GM23338 (cell line): ENCODE results near the gene ENTHD1.

Experiments
- EZH2 ChIP-seq: fragments of 200-600 bp; sonication (generic); IDR thresholded peaks from one replicate; pipeline ENCODE4 v1.8.0; 2017; ENCODE audit warnings: antibody characterized with exemption, mild to moderate bottlenecking, low read depth; ENCODE audit not compliant: unreplicated experiment
- EZH2phosphoT487 ChIP-seq: fragments of 200-600 bp; sonication (generic); IDR thresholded peaks from one replicate; pipeline ENCODE4 v1.8.1; 2018; ENCODE audit warnings: antibody characterized with exemption; ENCODE audit not compliant: unreplicated experiment
- NANOG ChIP-seq: IDR thresholded peaks from 2 replicates; pipeline ENCODE4 v1.6.1; 2016; ENCODE audit warnings: antibody characterized with exemption, borderline replicate concordance
- POLR2AphosphoS5 ChIP-seq: IDR thresholded peaks from 2 replicates; pipeline ENCODE4 v1.6.1; 2016; ENCODE audit warnings: antibody characterized with exemption, low read depth
- REST ChIP-seq: IDR thresholded peaks from one replicate; pipeline ENCODE4 v1.6.1; 2018; ENCODE audit warnings: antibody characterized with exemption; ENCODE audit not compliant: unreplicated experiment
- ZNF331 ChIP-seq: fragments of 250-450 bp; sonication (Bioruptor Pico); IDR thresholded peaks from 2 replicates; pipeline ENCODE4 v1.5.0; 2020; ENCODE audit warnings: low read depth, mild to moderate bottlenecking, moderate library complexity
- TF ChIP-seq, protein P1 (sequence below), 2 experiments: fragments of 200-600 bp in 1 of 2; sonication (generic) in 1 of 2; conservative IDR thresholded peaks; 2 replicates each; pipeline versions ENCODE4 v1.5.1 to v1.6.1; 2016 to 2017; ENCODE audit warnings: antibody characterized with exemption in 2 of 2, low read depth in 2 of 2, mild to moderate bottlenecking in 2 of 2, moderate library complexity in 1 of 2

DNA sequence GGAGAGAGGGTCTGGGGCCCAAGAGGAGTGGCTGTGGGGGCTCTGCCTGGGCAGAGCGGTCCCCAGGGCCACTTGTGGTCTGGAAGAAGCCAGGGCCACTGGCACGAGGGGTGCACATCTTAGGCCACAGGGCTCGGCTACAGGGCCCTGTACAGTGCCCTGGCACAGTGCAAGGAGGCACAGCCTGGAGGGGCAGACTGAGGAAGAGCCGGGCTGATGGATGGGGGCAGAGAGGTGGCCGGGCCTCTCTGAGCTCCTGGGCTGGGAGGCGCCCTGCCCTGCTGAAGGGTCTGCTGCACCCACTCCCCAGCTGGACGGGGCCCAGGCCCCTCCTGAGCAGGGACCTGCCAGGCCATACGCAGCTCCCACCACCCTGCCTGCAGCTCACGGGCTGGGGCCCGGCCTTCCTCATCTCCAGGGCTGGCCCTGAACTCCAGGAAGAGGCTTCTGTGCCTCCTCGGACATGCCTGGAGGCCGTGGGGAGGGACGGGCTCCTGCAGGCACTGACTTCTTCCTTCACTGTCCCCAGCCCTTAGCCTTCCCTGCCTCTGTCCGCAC lies 199.5 kb downstream of the ENTHD1 start:
- TF ChIP-seq, protein P1, sequence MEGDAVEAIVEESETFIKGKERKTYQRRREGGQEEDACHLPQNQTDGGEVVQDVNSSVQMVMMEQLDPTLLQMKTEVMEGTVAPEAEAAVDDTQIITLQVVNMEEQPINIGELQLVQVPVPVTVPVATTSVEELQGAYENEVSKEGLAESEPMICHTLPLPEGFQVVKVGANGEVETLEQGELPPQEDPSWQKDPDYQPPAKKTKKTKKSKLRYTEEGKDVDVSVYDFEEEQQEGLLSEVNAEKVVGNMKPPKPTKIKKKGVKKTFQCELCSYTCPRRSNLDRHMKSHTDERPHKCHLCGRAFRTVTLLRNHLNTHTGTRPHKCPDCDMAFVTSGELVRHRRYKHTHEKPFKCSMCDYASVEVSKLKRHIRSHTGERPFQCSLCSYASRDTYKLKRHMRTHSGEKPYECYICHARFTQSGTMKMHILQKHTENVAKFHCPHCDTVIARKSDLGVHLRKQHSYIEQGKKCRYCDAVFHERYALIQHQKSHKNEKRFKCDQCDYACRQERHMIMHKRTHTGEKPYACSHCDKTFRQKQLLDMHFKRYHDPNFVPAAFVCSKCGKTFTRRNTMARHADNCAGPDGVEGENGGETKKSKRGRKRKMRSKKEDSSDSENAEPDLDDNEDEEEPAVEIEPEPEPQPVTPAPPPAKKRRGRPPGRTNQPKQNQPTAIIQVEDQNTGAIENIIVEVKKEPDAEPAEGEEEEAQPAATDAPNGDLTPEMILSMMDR (conservative IDR thresholded peaks at IDR 0.05; ENCODE audit: low read depth in 2 of 2), result no peak
- TF ChIP-seq EZH2 (no peak), REST (no peak), POLR2AphosphoS5 (no peak), ZNF331 (CRISPR knock-in tag) (no peak), EZH2phosphoT487 (no peak), NANOG (no peak)
